Ectodermal cell (in vitro differentiated cells): ENCODE data around the gene PPP1R26.

Experiments
- H3K27ac ChIP-seq: 2 replicates; pipeline ENCODE4 v1.7.0; 2013; ENCODE audit warnings: mild to moderate bottlenecking, low read depth, low read length; ENCODE audit not compliant: insufficient read depth, poor library complexity, severe bottlenecking
- H3K27me3 ChIP-seq: 2 replicates; pipeline ENCODE4 v1.7.0; 2013; ENCODE audit warnings: mild to moderate bottlenecking, low read length; ENCODE audit not compliant: insufficient read depth, control insufficient read depth, poor library complexity, severe bottlenecking
- H3K36me3 ChIP-seq: one replicate; pipeline ENCODE4 v1.7.0; 2013; ENCODE audit warnings: low read length; ENCODE audit not compliant: control insufficient read depth, insufficient read depth
- H3K4me1 ChIP-seq: one replicate; pipeline ENCODE4 v1.7.0; 2013; ENCODE audit warnings: low read length; ENCODE audit not compliant: control insufficient read depth, insufficient read depth
- H3K4me3 ChIP-seq: 2 replicates; pipeline ENCODE4 v1.7.0; 2013; ENCODE audit warnings: low read depth, low read length, control low read depth; ENCODE audit not compliant: insufficient read depth
- H3K9me3 ChIP-seq: 2 replicates; pipeline ENCODE4 v1.7.0; 2013; ENCODE audit warnings: mild to moderate bottlenecking, low read length, moderate library complexity; ENCODE audit not compliant: control insufficient read depth
- WGBS, 2 experiments: methylation state at CpG; one replicate each; pipeline ENCODE4 v1.1.7; 2013; ENCODE audit warnings: missing lambda C conversion rate in 2 of 2; 5-methylcytosine and 5-hydroxymethylcytosine counted together

PPP1R26 gene

DNA sequence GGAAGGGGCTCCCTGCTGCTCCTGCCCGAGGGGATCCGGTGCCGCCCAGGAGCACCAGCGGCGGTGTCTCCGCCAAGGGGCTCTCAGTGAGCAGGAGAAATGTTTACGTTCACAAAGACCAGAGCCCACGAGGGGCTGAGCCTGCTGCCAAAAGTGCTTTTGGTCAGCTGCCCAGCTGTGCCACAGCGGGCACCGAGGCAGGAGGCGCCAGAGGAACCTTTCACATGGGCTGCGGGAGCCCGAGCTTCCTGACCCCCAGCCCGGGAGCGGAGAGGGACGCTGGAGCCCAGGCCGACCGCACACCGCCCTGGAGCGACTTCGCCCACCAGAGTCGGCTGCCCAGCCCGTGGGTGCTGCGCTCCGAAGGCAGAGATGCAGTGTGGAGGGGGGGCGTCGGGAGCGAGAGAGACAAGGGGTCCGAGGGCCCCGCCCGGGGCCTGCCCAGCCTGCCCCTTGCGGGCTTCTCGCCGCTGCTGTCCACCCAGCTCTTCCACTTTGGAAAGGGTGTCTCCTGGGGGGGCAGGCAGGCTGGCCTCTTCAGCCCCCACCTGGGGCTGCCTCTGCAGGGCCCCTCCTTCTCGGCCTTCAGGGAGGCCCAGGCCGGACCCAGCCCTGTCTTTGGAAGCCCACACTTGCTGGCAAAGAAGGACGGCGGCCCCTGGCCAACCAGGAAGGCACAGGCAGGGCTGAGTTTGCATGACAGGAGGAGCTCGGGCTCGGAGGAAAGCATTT is 7.9 kb downstream of the PPP1R26 start:
- Histone ChIP-seq H3K27me3 (no peaks in the 10 kb centered on the region), H3K27ac (no peak overlapping the region), H3K4me3 (no peak overlapping the region), H3K9me3 (no peaks in the 10 kb centered on the region), H3K36me3 (peaks cover 43% of the 10 kb centered on the region), H3K4me1 (peaks cover 6% of the 10 kb centered on the region)
- WGBS, 2 experiments, result 96 to 97% methylated on average over 40 of the region's 40 CpGs

DNA sequence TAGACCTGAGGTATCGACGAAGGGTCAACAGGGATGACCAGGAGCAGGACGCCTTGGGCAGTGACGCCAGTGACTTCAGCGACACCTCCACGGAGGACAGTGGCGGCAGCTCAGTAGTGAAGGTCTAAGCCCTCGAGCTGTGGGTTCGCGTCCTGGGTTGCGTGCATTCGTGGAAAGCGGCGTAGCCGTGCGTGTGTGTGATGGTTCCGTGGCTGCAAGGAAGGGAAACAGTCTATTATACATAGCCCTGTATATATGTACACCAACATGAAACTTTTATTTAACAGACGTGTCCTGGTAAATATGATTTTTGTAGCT is 8.4 kb downstream of the PPP1R26 start:
- Histone ChIP-seq H3K27me3 (no peaks in the 10 kb centered on the region), H3K9me3 (no peaks in the 10 kb centered on the region), H3K4me1 (peaks cover 6% of the 10 kb centered on the region), H3K27ac (no peak overlapping the region), H3K36me3 (peaks cover 43% of the 10 kb centered on the region), H3K4me3 (no peak overlapping the region)
- 96 to 97% methylated on average over 15 to 18 of the region's 18 CpGs for WGBS, 2 experiments

DNA sequence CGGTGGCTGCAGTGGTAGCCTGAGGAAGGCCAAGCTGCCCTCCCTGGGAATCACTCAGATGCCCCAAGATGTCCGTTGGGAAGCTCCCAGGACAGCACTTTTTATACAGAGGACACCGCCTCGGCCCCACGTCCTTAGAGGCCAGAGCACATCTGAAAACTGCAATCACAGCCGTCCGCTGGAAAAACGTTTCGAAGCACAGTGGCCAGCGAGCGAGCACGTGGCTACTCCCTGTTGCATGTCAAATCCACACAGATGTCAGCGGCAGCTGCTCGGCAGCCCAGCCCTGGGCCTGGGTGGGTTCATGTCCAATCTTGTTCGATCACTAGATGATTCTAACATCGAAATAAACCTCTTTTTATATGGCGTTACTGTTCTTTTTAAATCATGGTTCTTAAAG is 8.9 kb downstream of the PPP1R26 start:
- no peak overlapping the region for H3K4me3 ChIP-seq
- H3K4me1 ChIP-seq, result peaks cover 6% of the 10 kb centered on the region
- WGBS, 2 experiments, result 95% methylated on average over 17 of the region's 17 CpGs
- H3K27me3 ChIP-seq, result no peaks in the 10 kb centered on the region
- H3K27ac ChIP-seq, result no peak overlapping the region
- no peaks in the 10 kb centered on the region for H3K9me3 ChIP-seq
- H3K36me3 ChIP-seq, result peaks cover 40% of the 10 kb centered on the region

DNA sequence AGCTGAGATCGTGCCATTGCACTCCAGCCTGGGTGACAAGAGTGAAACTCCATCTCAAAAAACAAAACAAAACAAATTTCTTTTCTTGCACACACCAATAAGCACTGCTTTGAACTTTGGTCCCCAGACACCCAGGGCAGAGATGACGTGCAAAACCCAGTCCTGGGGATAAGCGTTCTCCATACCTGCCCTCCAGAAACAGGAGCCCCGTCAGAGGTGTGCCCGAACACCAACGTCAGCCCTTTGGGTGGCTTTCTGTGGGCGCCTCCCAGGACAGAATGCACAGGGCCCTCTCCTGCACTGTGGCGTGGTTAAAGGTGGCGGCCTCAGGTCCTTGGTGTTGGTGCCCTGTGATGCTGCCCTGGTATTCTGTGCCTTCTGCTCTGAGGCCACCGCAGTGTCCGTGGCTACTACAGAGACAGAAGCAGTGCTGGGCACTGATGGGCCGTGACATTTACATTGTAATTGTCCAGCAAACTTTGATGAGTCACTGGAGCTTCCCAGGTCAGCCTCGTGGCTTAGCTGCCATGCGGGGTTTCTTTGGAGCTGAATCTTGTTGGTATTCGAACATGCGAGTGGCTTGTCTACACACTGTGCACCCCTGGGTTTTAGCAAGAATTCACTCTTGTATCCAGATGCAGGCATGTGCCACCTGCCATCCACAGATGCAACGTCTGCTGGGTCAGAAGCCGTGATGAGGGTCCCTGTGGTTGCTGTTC is 9.8 kb downstream of the PPP1R26 start:
- Histone ChIP-seq H3K27ac (no peak overlapping the region), H3K36me3 (peaks cover 36% of the 10 kb centered on the region), H3K4me3 (no peak overlapping the region), H3K9me3 (no peaks in the 10 kb centered on the region), H3K4me1 (peaks cover 6% of the 10 kb centered on the region), H3K27me3 (no peaks in the 10 kb centered on the region)
- 94% methylated on average over 18 of the region's 18 CpGs for WGBS, 2 experiments

DNA sequence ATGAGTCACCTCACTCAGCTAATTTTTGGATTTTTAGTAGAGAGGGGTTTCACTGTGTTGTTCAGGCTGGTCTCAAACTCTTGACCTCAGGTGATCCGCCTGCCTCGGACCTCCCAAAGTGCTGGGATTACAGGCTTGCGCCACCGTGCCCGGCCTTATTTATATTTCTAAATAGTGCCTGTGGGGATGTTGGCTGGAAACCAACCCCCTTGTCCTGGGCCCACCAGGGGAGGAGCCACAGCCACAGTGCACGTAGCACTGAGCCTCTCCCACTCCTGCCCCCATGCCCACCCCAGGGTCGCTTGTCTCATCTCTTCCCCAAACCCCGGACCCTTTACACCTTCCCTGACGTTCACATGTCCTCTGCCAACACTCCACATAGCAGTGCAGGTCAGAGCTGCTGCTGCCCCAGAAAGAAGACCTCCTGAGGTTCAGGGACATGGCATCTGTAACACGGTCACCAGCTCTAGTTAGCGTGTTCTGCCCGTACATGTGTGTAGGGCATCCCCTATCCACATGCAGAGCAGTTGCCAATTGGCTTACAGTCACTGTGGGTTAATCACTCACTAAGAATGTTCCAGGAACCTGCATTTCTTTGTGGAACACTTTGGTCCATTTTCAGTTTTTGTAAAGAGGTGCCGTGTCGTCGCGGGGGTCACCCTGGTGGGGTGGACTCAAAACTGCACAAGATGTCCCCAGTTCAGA is 10.7 kb downstream of the PPP1R26 start:
- H3K36me3 ChIP-seq, result peaks cover 29% of the 10 kb centered on the region

DNA sequence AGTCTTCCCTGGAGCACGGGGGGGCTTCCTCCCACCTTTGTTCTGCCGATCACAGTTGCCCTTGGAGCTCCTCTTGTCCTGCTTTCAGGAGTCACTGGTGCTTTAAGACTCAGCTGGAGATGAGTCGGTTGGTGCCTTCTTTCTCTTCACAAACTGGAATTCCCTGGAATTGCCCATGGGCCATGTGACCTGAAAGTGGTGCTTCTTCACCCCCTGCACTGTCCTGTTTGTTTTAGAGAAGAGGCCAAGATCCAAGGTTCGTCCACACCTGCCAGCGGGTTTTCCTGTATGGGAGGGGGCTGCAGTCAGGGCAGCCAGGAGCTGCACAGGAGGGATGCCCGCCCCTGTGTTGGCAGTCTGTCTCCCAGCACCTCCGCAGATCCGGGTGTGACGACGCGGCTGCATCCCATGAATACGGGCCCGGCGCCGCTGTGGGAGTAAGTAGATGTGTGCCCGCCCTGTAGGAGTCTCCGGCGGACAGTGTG is 11.4 kb downstream of the PPP1R26 start:
- H3K4me3 ChIP-seq, result no peak overlapping the region
- 74 to 77% methylated on average over 18 of the region's 18 CpGs for WGBS, 2 experiments

More for the DNA sequence above, 10.7 kb downstream of the PPP1R26 start:
- 93% methylated on average over 16 of the region's 16 CpGs for WGBS, 2 experiments
- Histone ChIP-seq H3K27me3 (no peaks in the 10 kb centered on the region), H3K4me1 (peaks cover 6% of the 10 kb centered on the region), H3K27ac (no peak overlapping the region), H3K9me3 (no peaks in the 10 kb centered on the region), H3K4me3 (no peak overlapping the region)

DNA sequence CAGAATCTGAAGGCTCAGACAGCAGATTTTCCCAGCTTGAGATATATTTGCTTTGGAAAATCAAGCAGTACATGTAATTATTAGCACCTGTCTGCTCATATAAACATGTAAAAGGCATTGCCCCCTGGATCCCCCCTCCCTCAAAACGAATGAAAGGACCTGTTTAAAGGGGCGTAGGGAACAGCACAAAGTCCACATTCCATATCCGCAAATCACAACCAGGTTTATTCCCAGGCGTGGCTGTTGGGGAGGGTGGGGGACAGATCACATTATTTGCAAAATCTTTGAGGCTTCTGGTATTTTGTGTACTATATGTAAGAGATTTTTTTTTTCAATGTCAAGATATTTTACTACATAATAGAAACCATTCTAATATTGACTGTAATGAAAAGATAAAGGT is 12.2 kb downstream of the PPP1R26 start:
- no peaks in the 10 kb centered on the region for H3K9me3 ChIP-seq
- H3K27ac ChIP-seq, result no peak overlapping the region
- H3K36me3 ChIP-seq, result peaks cover 15% of the 10 kb centered on the region
- 83 to 93% methylated on average over 3 to 4 of the region's 4 CpGs for WGBS, 2 experiments
- H3K27me3 ChIP-seq, result no peaks in the 10 kb centered on the region
- H3K4me1 ChIP-seq, result peaks cover 6% of the 10 kb centered on the region
- H3K4me3 ChIP-seq, result no peak overlapping the region

More for the DNA sequence above, 11.4 kb downstream of the PPP1R26 start:
- Histone ChIP-seq H3K4me1 (peaks cover 6% of the 10 kb centered on the region), H3K9me3 (no peaks in the 10 kb centered on the region), H3K27me3 (no peaks in the 10 kb centered on the region), H3K36me3 (peaks cover 23% of the 10 kb centered on the region), H3K27ac (no peak overlapping the region)

DNA sequence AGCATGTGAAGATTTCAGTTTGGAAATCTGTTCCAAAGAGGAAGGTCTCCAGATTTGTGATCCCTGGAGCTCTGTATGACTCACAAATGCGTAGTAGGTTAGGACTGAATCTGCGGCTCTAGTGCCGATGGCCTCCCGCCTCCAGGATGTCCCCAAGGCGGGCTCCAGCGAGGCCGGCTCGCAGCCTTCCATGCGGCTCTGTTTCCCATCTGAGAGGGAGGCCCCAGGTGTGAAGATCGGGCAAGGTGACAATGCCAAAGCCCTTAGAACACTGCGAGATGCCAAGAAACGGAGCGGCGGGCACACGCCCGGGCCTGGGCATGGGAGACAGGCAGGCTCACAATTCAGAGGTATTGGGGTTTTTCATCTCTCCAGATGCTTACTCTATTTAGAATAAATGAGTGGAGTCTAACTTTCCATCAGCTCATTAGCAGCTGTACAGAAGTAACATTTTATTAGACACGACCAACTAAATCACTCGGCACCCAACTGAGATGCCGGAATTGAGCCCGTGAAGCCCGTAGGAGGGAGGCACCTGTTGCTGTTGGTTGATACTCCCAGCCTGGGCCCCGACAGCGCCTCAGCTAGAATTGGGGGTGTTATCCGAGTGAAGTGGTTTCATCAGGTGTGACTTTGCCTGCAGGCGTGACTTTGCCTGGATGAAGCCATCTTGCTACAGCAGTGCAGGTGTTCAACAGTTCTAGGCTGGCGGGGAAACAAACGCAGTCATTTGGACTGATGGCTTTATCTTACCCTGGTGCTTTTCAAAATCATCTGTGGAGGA is 13.5 kb downstream of the PPP1R26 start:
- peaks cover 4% of the 10 kb centered on the region for H3K36me3 ChIP-seq
- WGBS, 2 experiments, result 93 to 94% methylated on average over 27 of the region's 27 CpGs
- H3K4me1 ChIP-seq, result peaks cover 6% of the 10 kb centered on the region
- no peak overlapping the region for H3K4me3 ChIP-seq
- no peaks in the 10 kb centered on the region for H3K9me3 ChIP-seq
- H3K27me3 ChIP-seq, result no peaks in the 10 kb centered on the region
- H3K27ac ChIP-seq, result no peak overlapping the region

DNA sequence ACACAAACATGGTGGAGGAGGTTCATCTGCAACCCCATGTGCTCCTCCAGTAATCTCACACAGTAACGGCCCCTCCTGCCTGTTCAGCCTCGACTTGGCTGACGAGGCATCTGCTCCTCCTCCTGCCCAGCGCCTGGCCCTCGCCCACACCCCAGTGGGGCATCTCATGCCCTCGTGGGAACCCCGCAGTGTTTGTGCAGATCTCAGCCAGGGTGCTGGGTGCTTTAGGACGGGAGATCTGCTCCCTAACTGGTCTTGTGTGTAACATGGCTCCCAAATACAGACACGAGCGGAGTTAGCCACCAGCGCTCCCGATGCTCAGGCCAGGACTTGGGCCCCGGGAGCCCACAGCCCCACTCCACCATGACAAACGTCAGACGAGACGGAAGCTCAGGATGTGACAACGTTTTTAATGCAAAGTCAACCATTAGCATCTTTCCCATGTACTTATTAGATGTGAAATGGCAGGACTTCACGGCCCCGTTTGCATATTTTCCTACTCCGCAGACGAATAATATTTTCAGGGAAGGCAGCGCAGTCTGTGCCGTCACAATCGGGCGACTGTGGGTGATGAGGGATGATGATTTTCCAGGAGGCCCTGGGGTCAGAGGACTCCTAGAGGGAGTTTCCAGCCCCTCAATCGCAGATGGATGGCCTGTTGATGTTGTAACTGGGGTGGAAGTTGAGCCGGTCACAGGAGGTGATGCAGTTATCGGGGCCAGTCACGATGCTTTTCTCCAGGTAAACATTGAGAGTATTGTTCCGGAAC is 15.4 kb downstream of the PPP1R26 start:
- 91% methylated on average over 30 of the region's 30 CpGs for WGBS, 2 experiments
- no peak overlapping the region for H3K4me3 ChIP-seq
- no peaks in the 10 kb centered on the region for H3K9me3 ChIP-seq
- H3K27me3 ChIP-seq, result peaks cover 4% of the 10 kb centered on the region
- no peaks in the 10 kb centered on the region for H3K36me3 ChIP-seq
- H3K4me1 ChIP-seq, result peaks cover 5% of the 10 kb centered on the region
- no peak overlapping the region for H3K27ac ChIP-seq
